ENCODE results near the gene OR6T1.

DNA sequence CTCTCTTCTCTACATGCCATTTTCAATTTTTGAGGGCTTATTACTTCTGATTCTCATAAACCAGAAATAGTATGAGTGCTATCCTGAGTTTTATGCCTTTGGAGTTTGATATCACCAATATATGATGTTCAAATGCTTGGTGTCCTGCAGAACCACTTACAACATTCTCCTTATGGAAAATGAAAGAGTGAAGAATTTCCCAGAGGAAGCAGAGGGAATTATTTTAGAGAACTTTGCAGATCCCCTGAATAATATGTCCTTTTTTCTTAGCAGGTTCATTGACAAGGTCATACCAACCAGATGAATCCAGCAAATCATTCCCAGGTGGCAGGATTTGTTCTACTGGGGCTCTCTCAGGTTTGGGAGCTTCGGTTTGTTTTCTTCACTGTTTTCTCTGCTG lies 4.3 kb downstream of the OR6T1 start, which contains the start of gene OR4D5:
- TF ChIP-seq POLR2AphosphoS5 (IDR thresholded peaks at IDR 0.05) = no peak
- no peak for TF ChIP-seq POLR2A (IDR thresholded peaks at IDR 0.05)
- TF ChIP-seq, protein P1, sequence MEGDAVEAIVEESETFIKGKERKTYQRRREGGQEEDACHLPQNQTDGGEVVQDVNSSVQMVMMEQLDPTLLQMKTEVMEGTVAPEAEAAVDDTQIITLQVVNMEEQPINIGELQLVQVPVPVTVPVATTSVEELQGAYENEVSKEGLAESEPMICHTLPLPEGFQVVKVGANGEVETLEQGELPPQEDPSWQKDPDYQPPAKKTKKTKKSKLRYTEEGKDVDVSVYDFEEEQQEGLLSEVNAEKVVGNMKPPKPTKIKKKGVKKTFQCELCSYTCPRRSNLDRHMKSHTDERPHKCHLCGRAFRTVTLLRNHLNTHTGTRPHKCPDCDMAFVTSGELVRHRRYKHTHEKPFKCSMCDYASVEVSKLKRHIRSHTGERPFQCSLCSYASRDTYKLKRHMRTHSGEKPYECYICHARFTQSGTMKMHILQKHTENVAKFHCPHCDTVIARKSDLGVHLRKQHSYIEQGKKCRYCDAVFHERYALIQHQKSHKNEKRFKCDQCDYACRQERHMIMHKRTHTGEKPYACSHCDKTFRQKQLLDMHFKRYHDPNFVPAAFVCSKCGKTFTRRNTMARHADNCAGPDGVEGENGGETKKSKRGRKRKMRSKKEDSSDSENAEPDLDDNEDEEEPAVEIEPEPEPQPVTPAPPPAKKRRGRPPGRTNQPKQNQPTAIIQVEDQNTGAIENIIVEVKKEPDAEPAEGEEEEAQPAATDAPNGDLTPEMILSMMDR (IDR thresholded peaks at IDR 0.05) = no peak
